CD4-positive, alpha-beta T cell (primary cell): ENCODE results near the gene SRPK1. TPM values are rescaled to one million over a fixed set of nuclear protein-coding genes. Genes with fewer than 3 reads are reported as not detected.

ENCODE experiments used
- ATAC-seq: fragments of 200-7000 bp; cut with Tn5 transposase; one replicate; pipeline ENCODE4 v1.10.0; 2022; ENCODE audit warnings: mild to moderate bottlenecking; ENCODE audit not compliant: poor library complexity
- CTCF ChIA-PET: fragments of 350-600 bp; sonication (Branson Sonifier 250); formaldehyde crosslinking; loops from one replicate; lab custom pipeline; 2021; ENCODE audit warnings: antibody characterized with exemption, inconsistent platforms; lab: Charles Lee
- POLR2A ChIA-PET: fragments of 350-600 bp; sonication (Branson Sonifier 250); formaldehyde crosslinking; loops from one replicate; lab custom pipeline; 2021; ENCODE audit warnings: antibody characterized with exemption, inconsistent platforms; lab: Charles Lee
- DNase-seq, 14 experiments: peaks; one replicate each; pipeline ENCODE4 v3.0.0-alpha.2; 2013 to 2020; ENCODE audit warnings: mixed read lengths in 2 of 14
- H3K27ac ChIP-seq, 2 donors: one replicate each; pipeline versions ENCODE4 v1.5.1 to v1.7.0; 2013; ENCODE audit warnings: low read length in 2 of 2, low read depth in 1 of 2, mild to moderate bottlenecking in 1 of 2
- H3K27me3 ChIP-seq, 2 experiments: 1 replicate in 1 of 2; 2 replicates in 1 of 2; pipeline versions ENCODE4 v1.6.1 to v1.7.0; 2013; ENCODE audit warnings: low read length in 2 of 2, control low read depth in 1 of 2, mild to moderate bottlenecking in 1 of 2, moderate library complexity in 1 of 2; ENCODE audit not compliant: insufficient read depth in 2 of 2, control insufficient read depth in 1 of 2
- H3K36me3 ChIP-seq: one replicate; pipeline ENCODE4 v1.6.1; 2013; ENCODE audit warnings: low read length, control low read depth; ENCODE audit not compliant: insufficient read depth
- H3K4me1 ChIP-seq: one replicate; pipeline ENCODE4 v1.6.1; 2013; ENCODE audit warnings: low read length, control low read depth; ENCODE audit not compliant: insufficient read depth
- H3K4me3 ChIP-seq: one replicate; pipeline ENCODE4 v1.5.1; 2013; ENCODE audit warnings: mild to moderate bottlenecking, low read length, moderate library complexity
- H3K9me3 ChIP-seq, 2 experiments: 1 replicate in 1 of 2; 2 replicates in 1 of 2; pipeline versions ENCODE4 v1.6.1 to v1.7.0; 2013; ENCODE audit warnings: low read length in 2 of 2, mild to moderate bottlenecking in 2 of 2, control low read depth in 1 of 2, moderate library complexity in 1 of 2; ENCODE audit not compliant: control insufficient read depth in 1 of 2, insufficient read depth in 1 of 2
- H3K27ac Mint-ChIP-seq: one replicate; pipeline ENCODE4 v1.8.0; 2020; ENCODE audit warnings: mixed read lengths
- H3K27me3 Mint-ChIP-seq: one replicate; pipeline ENCODE4 v1.8.0; 2021; ENCODE audit warnings: mixed read lengths
- H3K36me3 Mint-ChIP-seq: one replicate; pipeline ENCODE4 v1.8.0; 2021; ENCODE audit warnings: low read depth, mixed read lengths
- H3K4me1 Mint-ChIP-seq: one replicate; pipeline ENCODE4 v1.8.0; 2021; ENCODE audit warnings: low read depth, mixed read lengths
- H3K4me3 Mint-ChIP-seq: one replicate; pipeline ENCODE4 v1.8.0; 2020; ENCODE audit warnings: mild to moderate bottlenecking, mixed read lengths
- H3K9me3 Mint-ChIP-seq: one replicate; pipeline ENCODE4 v1.8.0; 2020; ENCODE audit warnings: mixed read lengths
- intact Hi-C, 2 experiments: fragments of 100-400 bp; cut with DNase I in 1 of 2; cut with micrococcal nuclease in 1 of 2; formaldehyde crosslinking; loops; one replicate each; pipeline versions ENCODE4 v1.15.1 to v1.9.0; 2023 to 2025; cut with DNase I, micrococcal nuclease
- total RNA-seq, 174 experiments: library from RNA in 2 of 174; stranded (reverse) in 2 of 174; gene quantifications; one replicate each; pipeline ENCODE4 v1.2.3 and lab custom pipeline; 2021 to 2026
- TF ChIP-seq, protein P1 (sequence below): fragments of 200-600 bp; IDR thresholded peaks from one replicate; pipeline ENCODE4 v1.8.0; 2022; ENCODE audit warnings: antibody characterized with exemption, mild to moderate bottlenecking

SRPK1 gene
- total RNA-seq, 2 experiments from 2014 or later, result 23.0 to 29.1 TPM

DNA sequence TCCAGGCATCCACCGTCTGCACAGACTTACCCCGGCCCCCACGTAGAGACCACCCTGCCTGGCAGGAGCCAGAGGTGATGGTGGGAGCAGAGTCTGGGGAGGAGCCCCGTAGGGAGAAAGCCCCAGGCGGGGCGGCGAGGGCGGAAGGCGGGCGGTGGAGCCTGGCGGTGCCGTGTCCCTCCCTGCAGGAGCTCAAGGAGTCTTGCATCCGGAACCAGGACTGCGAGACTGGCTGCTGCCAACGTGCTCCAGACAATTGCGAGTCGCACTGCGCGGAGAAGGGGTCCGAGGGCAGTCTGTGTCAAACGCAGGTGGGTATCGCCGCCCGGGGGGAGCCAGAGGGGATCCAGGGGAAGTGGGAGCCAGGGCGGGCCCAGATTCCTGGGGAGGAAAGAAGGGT, 134.1 kb downstream of the SRPK1 start:
- Mint-ChIP-seq H3K27ac (no peak overlapping the region), H3K36me3 (no peaks in the 10 kb centered on the region), H3K4me1 (no peaks in the 10 kb centered on the region), H3K27me3 (peaks cover 55% of the 10 kb centered on the region), H3K4me3 (no peak overlapping the region), H3K9me3 (no peaks in the 10 kb centered on the region)
- no peaks in the 10 kb centered on the region for H3K36me3 ChIP-seq
- CTCF ChIA-PET, result no interaction called here
- peaks cover 29 to 30% of the 10 kb centered on the region in 2 experiments for H3K27me3 ChIP-seq
- POLR2A ChIA-PET, result no interaction called here
- no peak overlapping the region for H3K4me3 ChIP-seq
- H3K27ac ChIP-seq, result no peak overlapping the region
- intact Hi-C loops, result loop anchor here (1.0 kb wide), 1 partner anchor 11 kb away; no protein-coding TSS in a partner anchor
- DNase-seq, result no peak
- ATAC-seq, result no peak
- TF ChIP-seq, protein P1, sequence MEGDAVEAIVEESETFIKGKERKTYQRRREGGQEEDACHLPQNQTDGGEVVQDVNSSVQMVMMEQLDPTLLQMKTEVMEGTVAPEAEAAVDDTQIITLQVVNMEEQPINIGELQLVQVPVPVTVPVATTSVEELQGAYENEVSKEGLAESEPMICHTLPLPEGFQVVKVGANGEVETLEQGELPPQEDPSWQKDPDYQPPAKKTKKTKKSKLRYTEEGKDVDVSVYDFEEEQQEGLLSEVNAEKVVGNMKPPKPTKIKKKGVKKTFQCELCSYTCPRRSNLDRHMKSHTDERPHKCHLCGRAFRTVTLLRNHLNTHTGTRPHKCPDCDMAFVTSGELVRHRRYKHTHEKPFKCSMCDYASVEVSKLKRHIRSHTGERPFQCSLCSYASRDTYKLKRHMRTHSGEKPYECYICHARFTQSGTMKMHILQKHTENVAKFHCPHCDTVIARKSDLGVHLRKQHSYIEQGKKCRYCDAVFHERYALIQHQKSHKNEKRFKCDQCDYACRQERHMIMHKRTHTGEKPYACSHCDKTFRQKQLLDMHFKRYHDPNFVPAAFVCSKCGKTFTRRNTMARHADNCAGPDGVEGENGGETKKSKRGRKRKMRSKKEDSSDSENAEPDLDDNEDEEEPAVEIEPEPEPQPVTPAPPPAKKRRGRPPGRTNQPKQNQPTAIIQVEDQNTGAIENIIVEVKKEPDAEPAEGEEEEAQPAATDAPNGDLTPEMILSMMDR, result no peak
- H3K4me1 ChIP-seq, result peaks cover 5% of the 10 kb centered on the region
- H3K9me3 ChIP-seq, result peaks cover 0 to 9% of the 10 kb centered on the region in 2 experiments

DNA sequence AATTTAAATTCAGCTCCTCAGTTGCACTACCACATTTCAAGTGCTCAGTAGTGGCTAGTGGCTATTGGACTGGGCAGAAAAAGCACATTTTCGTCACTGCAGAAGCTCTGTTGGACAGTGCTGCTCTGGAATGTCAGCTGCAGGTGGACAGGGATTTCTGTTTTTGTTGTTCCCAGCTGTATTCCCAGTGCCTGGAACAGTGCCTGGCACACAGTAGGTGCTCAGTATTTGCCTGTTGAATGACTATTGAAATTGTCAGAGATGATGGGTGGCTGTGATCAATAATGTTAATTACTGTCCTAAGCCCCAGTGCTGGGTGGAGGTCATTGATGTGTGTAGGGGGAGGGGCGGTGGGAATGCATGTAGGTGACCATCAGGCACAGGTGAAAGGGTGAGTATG, 134.6 kb downstream of the SRPK1 start:
- H3K27ac Mint-ChIP-seq, result no peak overlapping the region
- no peaks in the 10 kb centered on the region for H3K36me3 Mint-ChIP-seq
- peaks cover 58% of the 10 kb centered on the region for H3K27me3 Mint-ChIP-seq
- H3K4me1 Mint-ChIP-seq, result no peaks in the 10 kb centered on the region
- ChIA-PET CTCF (no interaction called here), POLR2A (no interaction called here)
- intact Hi-C loops, result no loop called here
- no peak overlapping the region for H3K4me3 ChIP-seq
- no peak overlapping the region for H3K4me3 Mint-ChIP-seq
- H3K9me3 Mint-ChIP-seq, result no peaks in the 10 kb centered on the region
- TF ChIP-seq, protein P1, result no peak
- peaks cover 0 to 9% of the 10 kb centered on the region in 2 experiments for H3K9me3 ChIP-seq
- DNase-seq, result no peak
- peaks cover 5% of the 10 kb centered on the region for H3K4me1 ChIP-seq
- peaks cover 29 to 30% of the 10 kb centered on the region in 2 experiments for H3K27me3 ChIP-seq
- no peak overlapping the region for H3K27ac ChIP-seq
- H3K36me3 ChIP-seq, result no peaks in the 10 kb centered on the region
- no peak for ATAC-seq

DNA sequence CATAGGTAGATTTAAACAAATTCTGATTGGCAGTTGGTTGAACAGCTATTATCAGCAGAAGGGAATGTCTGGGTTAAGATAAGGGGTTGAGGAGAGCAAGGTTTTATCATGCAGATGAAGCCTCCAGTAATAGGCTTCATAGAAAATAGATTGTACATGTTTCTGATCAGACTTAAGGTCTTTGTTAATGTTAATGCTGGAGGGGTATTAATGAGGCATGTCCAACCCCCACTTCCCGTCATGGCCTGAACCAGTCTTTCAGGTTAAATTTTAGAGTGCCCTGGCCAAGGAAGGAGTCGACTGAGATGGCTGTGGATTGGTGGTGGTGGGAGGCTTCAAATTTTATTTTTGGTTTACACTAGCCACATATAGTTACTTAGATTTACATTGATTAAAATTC, 136.7 kb downstream of the SRPK1 start:
- no peak overlapping the region for H3K27ac Mint-ChIP-seq
- H3K36me3 Mint-ChIP-seq, result no peaks in the 10 kb centered on the region
- TF ChIP-seq, protein P1, result no peak
- H3K4me3 Mint-ChIP-seq, result no peak overlapping the region
- CTCF ChIA-PET, result no interaction called here
- POLR2A ChIA-PET, result interaction anchor here (0.5 kb wide), 1 partner anchor 7 kb away, joined by 3 read pairs; no protein-coding TSS in a partner anchor
- Histone ChIP-seq H3K9me3 (peaks cover 0 to 9% of the 10 kb centered on the region in 2 experiments), H3K36me3 (no peaks in the 10 kb centered on the region), H3K4me3 (no peak overlapping the region), H3K27me3 (peaks cover 26 to 33% of the 10 kb centered on the region in 2 experiments), H3K27ac (no peak overlapping the region), H3K4me1 (peaks cover 5% of the 10 kb centered on the region)
- no peaks in the 10 kb centered on the region for H3K9me3 Mint-ChIP-seq
- no peaks in the 10 kb centered on the region for H3K4me1 Mint-ChIP-seq
- DNase-seq, result no peak
- peaks cover 58% of the 10 kb centered on the region for H3K27me3 Mint-ChIP-seq
- intact Hi-C loops, result no loop called here
- no peak for ATAC-seq

Other genes with a start within 250 kb of the SRPK1 start
- gene FKBP5, start 232.2 kb downstream of the SRPK1 start, total RNA-seq, result 10 to 100 TPM; 72.6 to 75.9 TPM
- gene ARMC12, start 184.1 kb downstream of the SRPK1 start, total RNA-seq, result 1 to 10 TPM; 1.9 to 2.8 TPM
- gene CLPSL2, start 144.5 kb downstream of the SRPK1 start, total RNA-seq, result not detected
- gene CLPSL1, start 140.1 kb downstream of the SRPK1 start, total RNA-seq, result not detected
- not detected for gene CLPS, start 123.8 kb downstream of the SRPK1 start, total RNA-seq
- not detected for gene LHFPL5, start 115.7 kb downstream of the SRPK1 start, total RNA-seq
- gene SLC26A8, start 103.5 kb upstream of the SRPK1 start, total RNA-seq, result not detected
- 10 to 100 TPM; 42.6 to 42.8 TPM for gene MAPK14, start 106.7 kb upstream of the SRPK1 start, total RNA-seq
- 10 to 100 TPM; 58.5 to 63.5 TPM for gene MAPK13, start 209.4 kb upstream of the SRPK1 start, total RNA-seq